GM18870 (cell line): ENCODE data around the gene YAF2.
"Not testable (repeated sequence)": the region's sequence is repeated elsewhere in the genome, so short reads cannot be mapped to it uniquely, and the experiment has no call there.

Experiments used
- ATAC-seq: cut with Tn5 transposase; IDR thresholded peaks from one replicate; pipeline ENCODE4 v1.9.1; 2021; ENCODE audit warnings: moderate library complexity; ENCODE audit not compliant: unreplicated experiment

The YAF2 gene

DNA sequence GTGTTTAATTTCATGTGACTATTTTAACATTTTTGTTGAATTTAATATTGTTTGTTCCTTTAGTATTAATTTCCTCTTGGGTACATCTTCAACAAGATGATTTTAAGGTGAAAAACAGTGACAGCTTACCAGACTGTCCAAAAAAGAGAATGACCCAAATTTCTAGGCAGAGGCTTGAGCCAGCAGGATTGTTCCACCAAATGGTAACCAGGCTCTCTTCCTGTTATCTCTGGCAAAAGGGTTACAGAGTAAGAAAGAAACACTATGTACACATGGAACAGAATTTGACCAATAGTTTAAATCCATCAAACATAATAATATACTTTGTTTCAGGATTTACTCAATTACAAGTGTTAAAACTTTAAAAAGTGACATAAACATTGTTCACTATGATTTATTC lies 39.0 kb downstream of the YAF2 start:
- ATAC-seq: no peak

DNA sequence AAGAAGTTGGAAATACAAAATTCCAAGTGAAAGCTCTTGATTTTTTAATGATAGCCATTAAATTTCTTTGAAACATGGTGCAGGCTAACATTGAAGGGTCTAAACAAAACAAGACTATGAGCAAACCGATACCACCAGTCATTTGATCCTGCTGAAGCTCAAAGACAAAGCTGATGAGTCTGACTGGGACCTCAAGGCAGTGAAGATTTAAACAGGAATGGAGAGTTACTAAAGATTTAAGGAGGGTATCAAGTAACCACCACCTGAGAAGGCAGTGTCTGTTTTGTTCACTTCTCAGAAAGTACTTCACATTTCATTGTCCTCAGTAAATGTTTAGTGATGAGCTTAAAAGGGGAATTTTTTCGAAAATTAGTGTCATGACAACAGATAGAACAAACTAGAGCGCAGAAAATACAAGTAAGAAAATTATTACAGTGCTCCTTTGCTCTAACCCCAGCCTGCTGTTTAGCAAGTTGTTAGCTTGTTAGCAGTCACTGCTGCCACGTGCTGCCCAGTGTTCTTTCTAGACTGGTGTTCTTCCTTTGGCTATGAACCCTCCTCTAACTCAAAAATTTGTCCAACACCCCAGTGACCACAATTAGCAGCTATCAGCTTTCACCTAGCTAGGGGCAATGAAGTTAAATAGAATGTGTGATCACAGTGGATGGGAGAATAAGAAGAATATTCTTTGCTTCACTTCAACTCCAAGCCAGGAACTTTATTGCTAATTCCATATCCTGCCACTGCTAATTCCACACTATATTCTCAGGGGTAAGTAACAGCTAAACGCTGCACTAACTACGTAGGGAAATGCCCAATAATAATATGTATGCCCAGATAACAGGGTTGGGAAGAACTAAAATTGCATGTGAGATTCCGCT lies 41.1 kb downstream of the YAF2 start:
- no peak for ATAC-seq

DNA sequence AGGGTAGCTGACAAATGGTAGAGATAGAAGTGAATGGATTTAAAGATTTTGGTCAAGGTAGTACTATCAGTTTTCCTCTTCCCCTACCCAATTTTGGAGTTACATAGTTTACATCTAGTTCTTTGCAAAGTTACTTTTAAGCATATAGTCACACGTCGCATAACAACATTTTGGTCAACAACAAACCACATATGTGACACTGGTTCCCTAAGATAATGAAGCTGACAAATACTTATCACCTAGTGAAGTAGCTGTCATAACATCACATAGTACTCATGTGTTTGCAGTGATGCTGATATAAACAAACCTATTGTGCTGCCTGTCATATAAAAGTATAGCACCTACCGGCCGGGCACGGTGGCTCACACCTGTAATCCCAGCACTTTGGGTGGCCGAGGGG lies 45.4 kb downstream of the YAF2 start:
- ATAC-seq: no peak

DNA sequence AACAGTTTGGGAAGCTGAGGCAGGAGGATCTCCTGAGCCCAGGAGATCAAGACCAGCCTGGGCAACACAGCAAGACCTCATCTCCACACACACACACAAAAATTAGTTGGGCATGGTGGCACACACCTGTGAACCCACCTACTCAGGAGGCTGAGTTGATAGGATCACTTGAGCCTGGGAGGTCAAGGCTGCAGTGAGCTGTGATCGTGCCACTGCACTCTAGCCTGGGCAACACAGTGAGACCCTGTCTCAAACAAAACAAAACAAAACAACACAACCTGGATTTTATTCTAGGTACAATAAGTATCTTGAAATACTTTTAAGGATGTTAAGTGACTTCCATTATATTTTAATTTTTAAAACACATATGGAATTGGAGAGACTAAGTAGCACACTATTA lies 45.8 kb downstream of the YAF2 start:
- no peak for ATAC-seq

DNA sequence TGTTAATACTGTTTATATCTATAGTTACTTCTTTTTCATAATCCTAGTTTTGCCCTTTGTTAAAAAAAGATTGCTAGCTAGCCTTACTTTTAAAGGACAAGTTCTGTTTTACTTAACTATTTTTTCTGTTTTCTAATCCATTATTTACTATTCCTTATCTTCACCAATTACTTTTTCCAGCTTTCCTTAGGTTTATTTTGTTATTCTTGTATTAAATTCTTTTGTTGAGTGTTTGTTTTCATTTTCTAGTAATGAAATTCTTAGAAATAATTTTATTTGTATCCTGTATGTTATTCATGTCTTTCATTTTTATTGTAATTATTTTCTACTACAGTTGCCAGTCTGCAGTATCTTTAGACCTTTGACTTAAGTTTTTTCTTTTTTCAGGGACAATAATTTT lies 47.7 kb downstream of the YAF2 start:
- ATAC-seq: no peak

DNA sequence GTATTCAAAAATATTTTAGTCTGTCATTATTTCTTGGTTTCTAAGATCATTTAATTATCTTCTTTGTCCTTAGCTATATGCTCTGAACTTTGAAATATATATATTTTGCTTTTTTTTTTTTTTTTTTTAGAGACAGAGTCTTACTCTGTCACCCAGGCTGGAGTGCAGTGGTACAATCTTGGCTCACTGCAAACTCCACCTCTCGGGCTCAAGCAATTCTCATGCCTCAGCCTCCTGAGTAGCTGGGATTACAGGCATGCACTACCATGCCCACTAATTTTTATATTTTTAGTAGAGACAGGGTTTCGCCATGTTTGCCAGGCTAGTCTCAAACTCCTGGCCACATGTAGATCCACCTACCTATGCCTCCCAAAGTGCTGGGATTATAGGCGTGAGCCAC lies 49.8 kb downstream of the YAF2 start:
- not testable (repeated sequence) for ATAC-seq

DNA sequence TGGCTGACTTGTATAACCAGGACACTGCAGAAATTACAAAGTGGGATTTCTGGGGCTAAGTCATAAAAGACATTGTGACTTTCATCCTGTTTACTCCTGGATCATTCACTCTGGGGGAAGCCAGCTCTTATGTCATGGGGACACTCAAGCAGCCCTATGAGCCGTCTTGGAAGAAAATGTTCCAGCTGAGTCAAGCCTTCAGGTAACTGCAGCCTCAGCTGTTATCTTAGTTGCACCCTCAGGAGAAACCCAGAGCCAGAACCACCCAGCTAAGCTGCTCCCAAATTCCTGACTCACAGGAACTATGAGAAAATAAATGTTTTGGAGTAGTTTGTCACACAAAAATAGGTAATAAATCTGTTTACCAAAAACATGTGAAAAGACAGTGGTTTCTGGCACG lies 50.2 kb downstream of the YAF2 start:
- ATAC-seq: no peak

DNA sequence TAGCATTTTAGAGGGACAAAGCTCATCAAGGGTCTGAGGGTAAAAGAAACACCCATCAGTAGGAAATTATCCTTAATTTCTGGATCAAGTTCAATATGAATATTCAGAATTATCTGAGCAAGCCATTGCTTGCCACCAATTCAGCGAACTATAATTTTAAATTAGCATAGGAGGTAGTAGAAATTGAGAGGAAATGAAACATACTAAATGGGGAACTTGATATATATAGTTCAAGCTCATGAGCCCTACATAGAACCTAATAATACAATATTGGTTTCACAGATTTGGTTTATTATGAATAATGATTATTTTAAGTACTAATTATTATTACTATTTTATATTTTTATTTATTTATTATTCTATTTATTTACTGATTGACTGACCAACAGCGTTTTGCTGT lies 51.3 kb downstream of the YAF2 start:
- no peak for ATAC-seq

DNA sequence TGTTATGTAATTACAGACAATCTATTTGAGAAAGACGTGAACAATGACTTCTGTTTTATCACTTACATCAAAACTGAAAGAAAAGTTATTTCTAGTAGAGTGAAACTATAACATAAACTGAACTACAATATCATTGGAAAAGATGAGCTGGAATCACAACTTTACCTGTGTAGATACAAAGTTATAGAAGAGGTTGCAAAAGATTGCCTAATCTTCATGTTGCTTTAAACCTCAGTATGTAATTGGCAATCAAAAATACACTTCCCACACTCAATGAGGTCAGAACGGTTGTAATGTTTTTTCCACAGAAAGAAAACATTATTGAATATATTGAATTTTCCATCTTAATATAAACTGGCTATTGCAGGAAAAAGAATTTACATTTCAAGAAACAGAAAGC lies 55.7 kb downstream of the YAF2 start:
- ATAC-seq: no peak

DNA sequence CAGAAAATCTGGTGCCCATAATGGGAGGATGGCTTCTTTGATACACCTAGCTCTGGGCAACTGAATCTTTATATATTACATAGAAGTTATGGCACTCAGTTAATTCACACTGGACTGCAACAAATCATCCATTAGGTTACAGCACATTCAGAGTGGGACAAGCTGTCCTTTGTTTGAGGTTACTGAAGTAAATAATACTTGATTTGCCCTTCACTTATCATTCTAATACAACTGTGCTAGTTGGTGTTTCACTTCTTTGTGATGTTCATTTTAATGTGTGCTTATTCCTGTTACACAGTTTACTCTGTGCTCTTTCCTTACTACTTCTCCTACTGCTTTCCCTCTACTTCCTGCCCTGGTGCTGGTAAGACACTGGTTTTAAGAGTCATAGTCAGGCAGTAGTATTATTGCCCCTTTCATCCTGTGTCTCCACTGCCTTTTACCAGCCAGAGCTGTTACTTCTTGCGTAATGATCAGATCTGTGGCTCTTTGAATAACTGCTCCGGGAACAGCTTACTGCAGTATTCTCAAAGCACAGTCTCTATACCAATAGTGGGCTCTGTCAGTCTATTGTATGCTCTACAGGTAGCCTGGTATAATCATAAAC lies 57.0 kb downstream of the YAF2 start:
- ATAC-seq: no peak

DNA sequence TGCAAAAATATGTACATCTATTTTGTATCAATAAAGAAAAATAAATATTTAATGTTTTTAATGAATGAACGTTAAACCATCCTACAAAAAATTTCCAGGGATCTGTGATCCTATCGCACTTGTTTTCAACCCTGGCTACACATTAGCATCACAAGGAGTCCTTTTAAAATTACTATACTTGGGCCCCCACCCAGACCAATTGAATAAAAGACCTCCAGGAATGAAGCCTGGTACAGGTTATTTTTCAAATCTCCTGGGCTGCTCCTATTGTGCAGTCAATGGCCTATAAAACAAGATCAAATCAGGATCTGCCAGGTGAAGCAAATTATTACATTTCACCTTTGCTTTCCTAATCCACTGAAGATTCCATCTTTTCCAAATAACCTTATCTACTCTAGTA lies 59.9 kb downstream of the YAF2 start:
- no peak for ATAC-seq

DNA sequence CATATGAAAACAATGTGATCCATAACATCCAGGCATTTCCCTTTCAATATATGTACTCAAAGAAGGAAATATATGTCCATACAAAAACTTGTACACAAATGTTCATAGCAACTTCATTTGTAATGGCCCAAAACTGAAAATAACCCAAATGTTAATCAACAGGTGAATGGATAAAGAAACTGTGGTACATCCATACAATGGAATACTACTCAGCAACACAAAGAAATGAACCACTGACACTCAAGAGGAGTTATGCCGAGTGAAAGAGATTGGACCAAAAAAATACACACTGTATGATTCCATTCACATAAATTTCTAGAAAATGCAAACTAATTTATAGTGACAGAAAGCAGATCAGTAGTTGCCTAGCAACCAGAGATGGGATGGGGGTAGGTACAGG lies 63.1 kb downstream of the YAF2 start:
- ATAC-seq: no peak

DNA sequence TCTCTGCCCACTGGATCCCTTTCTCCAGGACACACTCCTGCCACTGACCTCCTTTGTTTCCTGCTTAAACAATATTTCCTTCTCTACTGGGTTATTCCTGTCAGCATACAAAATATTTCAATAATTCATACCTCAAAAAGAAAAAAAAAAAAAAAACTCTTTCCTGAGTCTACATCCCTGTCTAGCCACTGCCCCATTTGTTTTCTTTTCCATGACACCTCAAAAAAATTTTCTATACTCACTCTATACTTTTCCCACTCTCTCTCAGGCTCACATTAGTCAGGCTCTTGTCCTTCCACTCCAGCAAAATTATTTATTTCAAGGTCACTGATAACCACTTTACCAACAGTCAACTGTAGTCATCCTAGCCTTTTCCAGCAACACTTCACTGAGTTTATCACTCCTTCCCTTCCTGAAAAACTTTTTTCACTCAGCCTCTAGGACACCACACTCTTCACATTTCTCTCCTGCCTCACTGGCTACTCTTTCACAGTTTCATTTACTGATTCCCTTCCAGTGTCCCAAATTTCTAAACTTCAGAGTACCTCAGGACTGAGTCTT lies 64.0 kb downstream of the YAF2 start:
- ATAC-seq: no peak

DNA sequence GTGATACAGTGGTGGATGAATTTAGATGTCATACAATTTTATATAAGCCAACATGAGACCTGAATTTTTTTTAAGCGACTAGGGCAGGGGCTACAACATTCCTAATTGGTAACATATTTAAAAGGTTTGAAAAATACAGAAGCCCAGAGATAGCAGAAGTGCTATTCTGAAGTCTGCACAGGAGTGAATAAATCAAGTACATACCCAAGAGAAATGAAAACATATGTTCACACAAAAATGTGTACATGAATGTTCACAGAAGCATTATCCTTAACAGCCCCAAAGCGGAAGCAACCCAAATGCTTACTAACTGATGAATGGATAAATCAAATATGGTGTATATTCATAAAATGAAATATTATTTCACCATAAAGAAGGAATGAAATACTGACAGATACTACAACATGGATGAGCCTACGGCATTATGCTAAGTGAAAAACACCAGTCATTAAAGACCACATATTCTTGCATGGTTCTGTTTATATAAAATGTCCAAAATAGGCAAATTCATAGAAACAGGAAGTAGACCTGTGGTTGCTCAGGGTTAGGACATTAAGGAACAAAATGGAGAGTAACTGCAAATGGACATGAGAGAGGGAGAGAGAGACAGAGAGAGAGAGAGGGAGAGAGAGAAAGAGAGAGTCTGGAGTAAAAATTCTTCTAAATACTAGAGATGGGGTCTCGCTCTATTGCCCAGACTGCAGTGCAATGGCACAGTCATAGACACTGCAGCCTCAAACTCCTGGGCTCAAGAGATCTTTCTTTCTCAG lies 65.4 kb downstream of the YAF2 start:
- no peak for ATAC-seq

DNA sequence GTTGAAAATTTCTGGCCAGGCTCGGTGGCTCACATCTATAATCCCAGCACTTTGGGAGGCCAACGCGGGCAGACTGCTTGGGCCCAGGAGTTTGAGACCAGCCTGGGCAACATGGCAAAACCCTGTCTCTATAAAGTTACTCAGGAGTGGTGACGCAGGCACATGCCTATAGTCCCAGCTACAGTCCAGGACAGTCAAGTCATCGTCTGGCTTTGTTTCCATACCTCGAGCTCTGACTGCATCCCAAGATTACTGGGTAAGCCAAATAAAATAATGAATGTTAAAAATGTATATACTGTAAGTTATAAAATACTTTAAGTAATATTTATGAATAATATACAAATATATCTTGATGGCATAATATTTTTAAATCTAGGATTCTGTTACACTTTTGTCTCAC lies 70.3 kb downstream of the YAF2 start:
- no peak for ATAC-seq

DNA sequence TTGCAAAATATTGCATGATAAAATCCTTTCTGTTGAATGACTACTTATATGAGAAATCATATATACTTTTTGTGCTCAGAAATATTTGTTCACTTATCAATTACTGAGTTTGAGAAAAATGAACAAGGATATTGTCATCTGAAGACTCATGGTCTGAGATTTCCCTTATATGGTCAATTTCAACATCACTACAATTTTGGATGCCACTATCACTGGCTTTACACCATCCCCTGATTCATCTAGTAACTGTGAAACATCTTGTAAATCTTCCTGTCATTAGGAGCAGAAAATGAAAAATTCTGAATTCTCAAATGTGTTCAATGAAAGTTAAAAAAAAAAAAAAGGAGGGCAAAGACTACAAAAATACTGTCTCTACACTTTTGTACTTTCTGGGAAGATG lies 71.5 kb downstream of the YAF2 start:
- ATAC-seq: no peak

DNA sequence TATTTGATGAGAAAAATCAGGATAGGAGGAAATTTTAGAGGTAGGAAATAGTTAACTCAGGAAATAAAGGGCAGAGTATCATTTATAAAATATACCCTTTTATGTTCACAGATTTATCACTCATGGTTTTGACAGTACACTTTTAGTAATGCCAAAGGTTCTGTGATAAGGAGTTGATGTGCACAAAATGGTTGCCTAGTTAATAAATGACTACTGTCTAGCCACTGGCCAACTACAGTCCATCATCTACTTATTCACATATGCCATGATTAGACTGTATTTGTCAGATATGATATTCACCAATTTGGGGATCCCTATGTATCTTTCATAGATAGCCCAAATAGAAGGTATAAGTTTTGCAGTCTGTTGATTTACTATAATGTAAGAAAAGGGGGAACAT lies 74.1 kb downstream of the YAF2 start:
- no peak for ATAC-seq

DNA sequence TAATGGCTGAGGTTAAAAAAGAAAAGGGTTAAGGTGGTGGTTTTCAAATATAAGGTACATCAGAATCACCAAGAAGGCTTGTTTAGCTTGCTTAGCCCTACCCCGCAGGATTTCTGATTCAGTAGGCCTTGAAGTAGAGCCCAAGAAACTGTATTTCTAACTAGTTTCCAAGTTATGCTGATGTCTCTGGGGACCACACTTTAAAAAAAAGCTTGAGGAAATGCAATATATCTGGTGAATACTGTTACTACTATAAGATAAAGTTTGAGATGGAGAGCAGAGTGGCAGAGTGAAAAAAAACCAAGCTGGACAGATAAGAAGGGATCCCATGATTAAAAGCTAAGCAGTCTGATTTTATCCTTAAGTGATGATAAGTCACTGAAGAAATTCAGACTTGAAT lies 75.1 kb downstream of the YAF2 start:
- no peak for ATAC-seq

DNA sequence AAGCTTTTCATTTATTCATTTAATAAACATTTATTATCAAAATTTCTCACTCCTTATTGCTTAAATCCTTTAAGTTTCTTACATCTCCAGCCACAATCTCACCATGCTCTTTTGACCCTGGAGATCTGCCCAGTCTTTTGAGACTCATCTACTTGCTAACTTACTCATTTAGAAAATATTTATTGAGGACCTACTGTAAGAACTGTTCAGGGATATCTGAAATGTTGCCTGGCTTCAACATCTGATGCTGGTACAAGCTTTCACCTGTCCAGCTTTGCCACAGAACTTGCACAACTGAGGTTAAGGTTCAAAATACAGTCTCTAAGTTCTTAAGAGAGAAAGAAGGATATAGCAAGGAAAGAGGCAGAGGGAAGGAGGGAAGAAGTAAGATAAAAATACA lies 75.9 kb downstream of the YAF2 start:
- no peak for ATAC-seq

DNA sequence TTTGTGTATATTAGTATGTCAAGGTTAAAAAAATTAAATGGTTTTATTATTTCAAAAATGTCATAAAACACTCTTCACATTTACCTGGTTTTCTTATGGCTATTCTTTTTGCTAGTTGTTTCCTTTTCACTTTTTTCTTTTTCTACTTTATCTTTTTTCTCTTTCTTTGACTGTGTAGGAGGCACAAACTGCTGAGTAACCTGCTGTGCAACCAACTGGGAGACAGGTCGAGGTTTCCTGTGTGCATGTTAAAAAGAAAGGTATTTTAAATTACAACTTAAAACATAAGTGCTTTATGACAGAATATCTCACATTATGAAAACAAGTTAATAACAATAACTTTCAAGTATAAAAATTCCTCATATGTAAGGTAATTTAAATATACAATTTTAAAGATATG lies 76.5 kb downstream of the YAF2 start:
- no peak for ATAC-seq

DNA sequence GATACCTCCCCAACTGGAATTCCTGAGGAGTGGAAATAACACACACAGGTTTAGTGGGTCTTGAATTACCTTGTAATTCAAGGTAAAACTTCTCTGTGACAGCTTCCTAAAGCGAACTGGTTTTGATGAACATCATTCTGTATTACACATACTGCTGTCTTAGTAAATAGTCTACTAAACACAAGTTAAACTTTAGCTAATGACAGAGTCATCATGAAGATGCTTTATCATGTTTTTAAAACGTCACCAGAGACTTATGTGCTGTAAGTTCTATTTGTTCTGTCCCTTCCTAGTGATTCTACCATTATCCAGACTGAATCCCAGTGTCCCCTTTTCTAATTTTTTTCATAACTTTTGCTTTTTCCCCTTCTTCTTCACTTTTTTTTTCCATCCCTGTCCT lies 81.8 kb downstream of the YAF2 start:
- no peak for ATAC-seq
